Measurements from ENCODE around the gene SCUBE2.

SCUBE2 gene

DNA sequence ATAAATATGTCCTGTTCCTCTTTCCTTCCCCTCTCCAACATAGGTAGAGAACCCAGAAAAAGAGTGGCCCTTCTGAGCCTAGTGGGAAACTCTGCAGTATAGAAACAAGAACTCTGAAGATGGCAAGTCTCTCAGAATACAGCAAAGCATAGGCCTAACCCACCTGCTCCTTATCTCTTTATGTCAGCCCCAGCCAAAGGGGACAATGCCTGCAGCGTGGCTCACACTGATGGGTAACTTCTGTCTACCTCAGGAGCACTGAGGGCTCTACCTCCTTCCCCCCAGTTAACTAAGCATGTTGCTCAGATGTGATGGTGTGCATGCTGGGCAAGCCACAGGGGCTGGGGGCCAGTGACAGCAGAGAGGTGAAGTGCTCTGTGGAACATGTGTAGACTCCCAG is 82.7 kb downstream of the SCUBE2 start:
- TF ChIP-seq, protein P1, sequence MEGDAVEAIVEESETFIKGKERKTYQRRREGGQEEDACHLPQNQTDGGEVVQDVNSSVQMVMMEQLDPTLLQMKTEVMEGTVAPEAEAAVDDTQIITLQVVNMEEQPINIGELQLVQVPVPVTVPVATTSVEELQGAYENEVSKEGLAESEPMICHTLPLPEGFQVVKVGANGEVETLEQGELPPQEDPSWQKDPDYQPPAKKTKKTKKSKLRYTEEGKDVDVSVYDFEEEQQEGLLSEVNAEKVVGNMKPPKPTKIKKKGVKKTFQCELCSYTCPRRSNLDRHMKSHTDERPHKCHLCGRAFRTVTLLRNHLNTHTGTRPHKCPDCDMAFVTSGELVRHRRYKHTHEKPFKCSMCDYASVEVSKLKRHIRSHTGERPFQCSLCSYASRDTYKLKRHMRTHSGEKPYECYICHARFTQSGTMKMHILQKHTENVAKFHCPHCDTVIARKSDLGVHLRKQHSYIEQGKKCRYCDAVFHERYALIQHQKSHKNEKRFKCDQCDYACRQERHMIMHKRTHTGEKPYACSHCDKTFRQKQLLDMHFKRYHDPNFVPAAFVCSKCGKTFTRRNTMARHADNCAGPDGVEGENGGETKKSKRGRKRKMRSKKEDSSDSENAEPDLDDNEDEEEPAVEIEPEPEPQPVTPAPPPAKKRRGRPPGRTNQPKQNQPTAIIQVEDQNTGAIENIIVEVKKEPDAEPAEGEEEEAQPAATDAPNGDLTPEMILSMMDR (IDR thresholded peaks at IDR 0.05; ENCODE audit: low read length, missing control alignments) = no peak
- no peak overlapping the region for H3K4me3 ChIP-seq (replicated peaks; ENCODE audit: low read depth, low read length)
- no peak for DNase-seq (ENCODE audit: low read depth)

DNA sequence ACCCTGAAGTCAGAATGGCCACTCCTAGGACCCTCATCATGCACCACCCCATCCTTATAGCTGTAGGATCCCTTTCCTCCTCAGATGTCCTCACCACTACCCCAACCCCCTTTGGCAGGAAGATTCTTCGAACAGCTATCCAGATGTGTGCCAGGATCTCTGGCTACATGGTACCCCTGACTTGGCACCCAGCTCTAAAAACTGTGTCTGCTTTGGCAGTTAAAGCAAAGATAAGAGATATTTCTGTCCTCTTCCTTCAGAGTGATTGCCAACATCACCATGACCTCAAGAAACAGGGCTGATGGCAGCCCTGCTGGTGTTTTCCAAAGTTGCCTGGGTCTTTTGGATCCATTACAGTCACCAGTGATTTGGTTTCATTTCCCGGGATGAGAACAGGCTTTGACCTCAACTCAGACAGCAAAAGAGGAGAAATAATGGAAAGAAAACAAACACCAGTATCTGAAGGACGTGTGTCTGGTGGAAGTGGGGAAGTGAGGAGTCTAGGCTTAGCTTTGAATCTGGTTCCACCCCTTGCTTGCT is 83.3 kb downstream of the SCUBE2 start:
- no peak for DNase-seq (ENCODE audit: low read depth)
- TF ChIP-seq, protein P1 (IDR thresholded peaks at IDR 0.05; ENCODE audit: low read length, missing control alignments) = no peak
- H3K4me3 ChIP-seq (replicated peaks; ENCODE audit: low read depth, low read length) = no peak overlapping the region

DNA sequence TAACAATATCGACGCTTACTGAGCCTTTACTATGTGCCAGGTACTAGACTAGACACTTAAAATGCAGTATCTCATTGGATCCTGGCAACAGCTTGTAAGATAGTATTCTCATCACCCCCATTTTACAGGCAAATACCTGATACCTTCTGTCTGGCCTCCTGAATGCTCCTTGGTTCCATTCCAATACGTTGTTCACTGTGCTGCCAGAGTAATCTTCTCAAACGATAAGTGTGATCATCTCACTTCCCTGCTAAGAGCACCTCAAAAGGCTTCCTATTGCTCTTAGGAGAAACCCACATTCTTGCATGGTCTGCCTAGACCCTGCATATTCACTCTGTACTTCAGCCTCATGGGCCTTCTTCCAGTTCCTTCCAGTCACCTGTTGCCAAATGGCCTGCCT is 86.3 kb downstream of the SCUBE2 start:
- H3K4me3 ChIP-seq (replicated peaks; ENCODE audit: low read depth, low read length) = no peak overlapping the region
- no peak for DNase-seq (ENCODE audit: low read depth)
- TF ChIP-seq, protein P1 (IDR thresholded peaks at IDR 0.05; ENCODE audit: low read length, missing control alignments) = no peak

DNA sequence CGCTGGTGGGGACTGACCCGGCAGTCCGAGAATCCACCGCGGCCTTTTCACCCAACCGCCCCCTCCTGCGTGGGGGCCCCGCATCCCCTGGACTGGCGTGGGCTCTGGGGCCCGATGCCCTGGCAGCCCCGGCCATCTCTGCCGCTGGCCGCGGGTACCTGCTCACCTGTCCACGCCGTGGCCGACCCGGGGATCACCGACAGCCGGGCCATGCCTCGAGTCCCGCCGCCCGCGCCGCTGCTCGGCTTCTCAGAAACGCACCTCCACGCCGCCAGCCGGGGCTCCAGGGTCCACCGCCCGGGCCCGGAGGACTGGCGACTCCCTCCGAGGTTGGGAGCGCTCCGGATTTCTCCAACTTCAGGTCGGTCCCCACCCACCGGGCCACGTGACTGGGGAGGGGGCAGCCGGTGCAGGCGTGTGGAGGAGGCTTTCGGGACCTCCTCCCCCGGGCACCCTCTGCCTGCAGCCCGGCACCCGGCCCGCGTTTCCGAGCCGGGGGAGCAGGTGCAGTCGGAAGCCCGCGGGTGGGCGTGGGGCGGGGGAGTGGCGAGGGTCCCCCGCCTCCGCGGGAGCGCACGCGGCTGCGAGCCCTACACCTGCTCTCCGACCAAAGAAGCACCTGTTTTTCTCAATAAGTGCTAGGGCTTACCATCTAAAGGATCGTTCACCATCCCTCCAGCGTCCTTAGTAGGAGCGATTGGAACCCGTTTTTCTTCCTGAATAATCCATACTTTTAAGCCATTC is 87.0 kb downstream of the SCUBE2 start:
- peak overlapping the region; percentile 38 for H3K4me3 ChIP-seq (replicated peaks; ENCODE audit: low read depth, low read length)
- TF ChIP-seq, protein P1 (IDR thresholded peaks at IDR 0.05; ENCODE audit: low read length, missing control alignments) = no peak
- DNase-seq (ENCODE audit: low read depth) = no peak

DNA sequence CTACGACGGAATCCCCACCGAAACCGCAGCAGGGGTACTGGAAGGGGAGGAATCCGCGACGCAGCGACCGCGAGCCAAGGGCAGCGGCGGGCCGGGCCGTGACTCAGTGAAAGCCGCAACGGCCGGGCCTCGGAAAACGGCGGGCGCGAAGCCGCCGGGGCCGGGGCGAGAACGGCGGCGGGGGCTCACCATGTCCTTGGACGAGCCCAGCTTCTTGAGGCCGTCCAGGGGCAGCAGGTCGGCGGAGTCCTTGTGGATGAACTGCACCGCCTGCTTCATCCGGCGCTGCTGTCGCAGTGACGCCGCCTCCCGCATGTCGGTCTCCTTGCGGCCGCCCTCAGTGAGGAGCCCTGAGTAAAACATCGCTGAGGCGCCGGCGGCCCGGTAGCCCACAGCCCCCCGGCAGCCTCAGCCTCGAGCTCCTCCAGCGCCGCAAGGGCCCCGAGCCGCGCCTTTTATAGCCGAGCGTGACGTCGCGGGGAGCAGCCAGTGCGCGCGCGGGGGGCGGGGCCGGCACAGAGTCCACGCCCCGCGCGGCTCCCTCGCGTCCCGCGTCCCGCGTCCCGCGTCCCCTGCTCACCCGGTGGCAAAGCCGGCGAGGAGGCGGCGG is 87.7 kb downstream of the SCUBE2 start, which contains the start of gene NRIP3:
NRIP3 (minus strand) TSS at position 429 of the 610 bp plus-strand sequence; CDS start at position 363, 66 bp downstream.
- DNase-seq (ENCODE audit: low read depth) = peak; percentile 55
- peak within 1 kb of the TSS; percentile 43 for H3K4me3 ChIP-seq (replicated peaks; ENCODE audit: low read depth, low read length)
- TF ChIP-seq, protein P1 (IDR thresholded peaks at IDR 0.05; ENCODE audit: low read length, missing control alignments) = no peak

DNA sequence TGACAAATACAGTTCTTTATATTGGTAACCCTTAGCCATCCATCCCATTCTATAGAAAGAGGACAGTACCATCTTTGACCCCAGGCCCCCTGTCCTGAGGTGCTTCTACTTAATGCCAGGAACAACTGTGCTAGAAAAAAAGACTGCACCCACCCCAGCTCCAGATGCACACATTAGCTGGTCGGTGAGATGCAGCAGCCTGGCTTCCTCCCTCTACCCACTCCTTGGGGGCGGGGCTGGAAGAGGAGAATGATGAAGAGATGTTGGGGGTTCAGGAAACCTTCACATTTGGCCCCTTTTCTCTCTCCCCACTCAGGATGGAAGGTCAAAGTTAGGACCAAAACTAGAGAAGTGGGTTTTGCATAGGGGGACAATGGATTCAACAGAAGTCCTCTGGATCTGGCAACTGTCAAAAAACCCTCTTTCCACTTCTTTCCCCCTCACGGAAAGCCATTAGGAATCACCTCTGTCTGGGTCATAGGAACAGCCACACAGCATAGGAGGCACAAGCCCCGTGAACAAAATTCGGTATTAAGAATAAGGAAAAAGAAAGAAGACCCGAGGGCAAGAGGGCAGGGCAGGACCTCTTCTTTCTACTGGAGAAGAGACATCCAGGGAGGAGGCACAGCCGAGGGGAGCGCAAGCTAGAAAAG is 88.4 kb downstream of the SCUBE2 start:
- peak overlapping the region; percentile 43 for H3K4me3 ChIP-seq (replicated peaks; ENCODE audit: low read depth, low read length)
- TF ChIP-seq, protein P1 (IDR thresholded peaks at IDR 0.05; ENCODE audit: low read length, missing control alignments) = no peak
- no peak for DNase-seq (ENCODE audit: low read depth)
